Fibroblast of upper back skin (primary cell): ENCODE results near the gene RNF126.
A peak's percentile ranks its signal among the peaks of the same experiment; 100 is the strongest.

Experiments
- DNase-seq: peaks from one replicate; pipeline ENCODE4 v3.0.0-alpha.2; 2013

Gene RNF126

DNA sequence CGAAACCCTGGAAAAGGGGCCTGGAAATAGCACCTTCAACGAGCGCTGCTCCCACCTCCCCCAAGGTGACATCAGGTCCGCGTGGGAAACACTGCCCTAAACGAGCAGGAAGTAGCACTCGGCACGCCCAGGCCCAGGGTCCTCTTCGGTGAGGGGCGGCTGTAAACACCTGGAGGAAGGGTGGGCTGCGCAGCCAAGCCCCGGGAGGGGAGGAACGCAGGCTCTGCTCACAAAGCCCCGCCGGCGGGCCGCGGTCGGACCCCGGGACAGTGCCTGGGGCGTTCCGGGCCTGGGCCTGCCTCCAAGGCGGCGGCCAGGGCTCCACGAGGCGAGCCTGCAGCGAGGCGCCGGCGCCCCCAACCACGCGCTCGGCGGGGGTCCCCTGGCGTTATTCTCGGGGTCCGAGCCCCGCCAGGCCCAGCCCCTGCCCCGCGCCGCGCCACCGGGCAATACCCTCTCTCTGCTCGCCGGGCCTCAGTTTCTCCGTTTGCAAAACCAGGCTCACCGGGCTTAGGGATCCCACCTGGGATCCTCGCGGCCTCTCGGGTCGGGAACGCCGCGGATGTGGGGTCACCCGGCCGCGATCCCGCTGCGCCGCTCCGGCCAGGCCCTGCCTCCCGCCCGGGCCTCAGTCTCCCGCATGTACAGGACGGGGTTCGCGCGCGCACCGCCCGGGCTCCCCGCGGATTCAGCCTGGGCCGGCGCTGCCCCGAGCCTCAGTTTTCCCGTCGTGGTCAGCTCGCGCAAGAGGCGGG, 630 bp downstream of the RNF126 start:
- DNase-seq: peak; percentile 27

DNA sequence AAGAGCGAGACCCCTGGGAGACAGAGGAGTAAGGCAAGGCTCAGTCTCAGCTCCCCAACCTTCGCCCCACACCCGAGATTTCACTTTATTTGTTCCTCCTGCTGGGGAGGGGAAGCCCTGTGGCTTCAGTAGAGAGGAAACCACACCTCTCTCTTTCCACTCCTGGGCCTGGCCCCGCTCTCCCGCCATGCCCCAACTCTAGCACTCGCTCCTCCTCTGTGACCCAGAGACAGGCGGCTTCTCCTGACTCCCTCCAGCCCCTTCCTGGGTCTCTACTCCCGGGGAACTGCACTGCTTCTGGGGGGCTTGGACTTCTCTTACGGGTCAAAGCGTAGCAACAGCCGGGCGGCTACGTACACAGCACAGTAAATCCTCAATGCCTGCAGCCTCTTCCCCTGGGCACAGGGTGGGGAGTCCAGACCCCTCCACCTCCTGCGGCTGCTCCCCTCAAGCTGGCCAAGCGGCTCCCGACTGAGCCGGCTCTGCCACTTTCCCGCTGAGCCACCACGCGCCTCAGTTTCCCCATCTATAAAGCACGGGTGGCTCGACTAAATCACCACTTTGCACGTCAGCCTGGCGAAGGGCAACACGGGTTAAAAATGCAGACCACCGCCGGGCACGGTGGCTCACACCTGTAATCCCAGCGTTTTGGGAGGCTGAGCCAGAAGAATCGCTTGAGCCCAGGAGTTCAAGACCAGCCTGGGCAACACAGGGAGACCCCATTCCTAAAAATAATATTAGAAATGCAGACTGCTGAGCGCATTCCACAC, 1.4 kb downstream of the RNF126 start:
- no peak for DNase-seq

DNA sequence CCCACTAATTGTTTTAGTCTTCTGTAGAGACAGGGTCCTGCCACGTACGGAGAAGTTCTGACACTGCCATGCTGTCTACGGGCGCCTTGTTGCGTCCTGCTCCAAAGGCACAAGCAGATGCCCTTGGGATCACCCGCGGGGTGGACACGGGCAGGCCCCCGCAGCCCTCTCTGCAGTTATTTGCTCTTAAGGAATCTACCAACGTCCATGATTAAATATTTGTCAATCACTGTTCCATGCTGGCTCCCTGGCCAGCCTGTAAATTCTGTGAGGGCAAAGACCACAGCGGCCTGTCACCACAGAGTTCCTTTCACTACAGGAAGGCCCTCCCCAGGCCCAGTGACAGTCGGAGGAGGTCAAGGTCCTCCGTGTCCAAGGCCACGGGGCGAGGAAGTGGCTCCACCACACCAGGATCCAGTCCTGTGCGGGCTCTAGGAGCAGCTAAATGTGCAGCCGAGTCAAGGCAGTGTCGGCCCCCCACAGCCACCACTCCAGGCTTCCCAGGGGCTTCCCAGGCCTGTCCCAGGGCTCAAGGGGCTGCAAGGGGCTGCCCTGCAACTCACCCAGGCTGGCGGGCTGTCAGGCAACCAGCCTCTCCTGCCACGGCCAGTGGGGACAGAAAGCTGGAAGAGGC, 2.1 kb downstream of the RNF126 start:
- no peak for DNase-seq

DNA sequence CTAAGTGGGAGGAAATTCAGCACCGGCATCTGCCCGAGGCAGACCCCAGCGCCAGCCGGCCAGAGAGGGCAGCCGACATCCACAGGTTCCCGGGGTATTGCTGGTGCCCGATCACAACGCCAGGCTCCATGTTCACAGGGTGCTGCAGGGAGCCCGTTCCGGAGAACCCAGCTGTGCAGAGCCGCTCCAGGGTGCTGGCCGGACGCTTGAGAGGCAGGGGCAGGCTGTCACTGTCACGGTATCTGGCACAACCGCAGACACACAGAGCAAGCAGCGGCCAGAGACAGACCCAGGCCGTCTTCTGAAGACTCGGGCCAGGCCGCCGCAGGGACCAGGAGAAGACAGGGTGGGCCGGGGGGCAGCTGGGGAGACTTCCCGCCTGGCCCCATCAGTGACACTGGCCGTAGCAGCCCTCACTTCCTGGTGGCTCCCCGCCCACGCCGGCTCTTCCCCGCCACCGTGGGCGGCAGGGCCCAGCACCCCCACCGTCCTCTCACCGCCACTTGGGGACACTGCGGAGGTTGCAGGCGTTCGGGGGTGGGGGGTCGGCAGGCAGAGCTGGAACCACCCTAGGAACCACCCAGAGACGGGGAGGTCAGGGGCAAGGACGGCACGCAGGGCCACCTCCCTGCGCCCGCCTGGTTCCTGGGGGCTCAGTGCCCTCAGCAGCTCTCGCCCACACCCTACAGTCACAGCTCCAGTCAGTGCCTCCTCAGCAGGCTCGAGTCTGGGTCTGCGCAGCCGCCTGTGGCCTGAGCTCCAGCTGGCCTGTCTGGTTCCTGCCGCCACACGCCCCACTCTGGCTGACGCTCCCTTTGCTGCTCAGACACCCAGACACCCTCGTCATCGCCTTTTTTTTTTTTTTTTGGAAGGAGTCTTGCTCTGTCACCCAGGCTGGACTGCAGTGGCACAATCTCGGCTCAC, 3.8 kb downstream of the RNF126 start:
- DNase-seq: no peak

DNA sequence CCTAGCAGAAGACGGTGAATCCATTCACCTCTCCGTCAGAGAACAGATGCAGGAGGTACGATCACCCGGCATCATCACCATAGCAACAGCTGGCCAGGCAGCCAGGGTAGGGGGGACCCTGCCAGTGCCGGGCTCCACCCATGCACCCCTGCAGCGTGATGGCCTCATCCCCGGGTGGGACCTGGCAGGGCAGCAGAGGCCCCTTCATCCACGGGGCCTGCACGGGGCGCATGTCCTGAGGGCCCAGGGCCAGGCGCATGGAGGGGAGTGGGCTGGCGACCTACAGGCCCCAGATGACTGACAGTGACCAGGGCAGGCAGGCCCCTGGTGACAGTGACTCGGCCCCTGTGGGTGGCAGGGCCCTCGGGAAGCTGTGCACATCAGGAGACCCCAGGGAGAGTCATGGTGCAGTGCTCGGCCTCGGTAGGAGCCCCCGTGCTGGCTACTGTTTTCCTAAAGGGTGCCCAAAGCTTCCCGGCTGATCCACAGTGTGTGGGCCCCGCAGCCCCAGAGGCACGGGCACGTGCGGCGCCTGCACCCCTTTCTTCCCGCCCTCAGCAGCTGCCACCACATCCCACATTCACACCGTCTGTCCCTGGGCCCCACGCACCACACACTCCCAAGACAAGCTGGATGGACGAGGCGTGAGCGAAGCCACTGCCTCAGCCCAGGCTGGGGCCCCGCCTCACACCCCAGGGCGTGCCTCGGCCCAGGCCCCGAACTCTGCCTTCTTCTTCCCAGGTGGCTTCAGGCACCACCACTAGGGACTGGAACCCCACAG, 4.8 kb downstream of the RNF126 start:
- no peak for DNase-seq

DNA sequence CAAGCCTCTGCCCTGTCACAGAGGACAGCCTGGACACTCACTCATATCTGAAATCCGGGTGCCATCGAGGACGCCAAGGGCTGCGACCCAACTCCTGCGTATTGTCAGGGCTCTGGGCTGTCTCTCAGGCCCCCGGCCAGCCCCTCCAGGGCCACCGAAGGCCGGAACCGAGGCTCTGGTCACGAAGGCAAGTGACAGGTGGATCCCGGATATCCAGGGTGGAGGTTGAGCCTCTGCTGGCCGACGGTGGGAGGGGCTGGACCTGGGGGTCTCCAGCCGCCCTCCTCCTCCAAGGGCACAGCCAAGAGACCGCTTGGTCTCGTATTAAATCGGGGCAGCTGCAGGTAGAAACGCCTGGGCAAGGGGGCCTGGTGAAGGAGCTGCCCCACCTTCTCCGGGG, 5.4 kb downstream of the RNF126 start:
- DNase-seq: no peak

DNA sequence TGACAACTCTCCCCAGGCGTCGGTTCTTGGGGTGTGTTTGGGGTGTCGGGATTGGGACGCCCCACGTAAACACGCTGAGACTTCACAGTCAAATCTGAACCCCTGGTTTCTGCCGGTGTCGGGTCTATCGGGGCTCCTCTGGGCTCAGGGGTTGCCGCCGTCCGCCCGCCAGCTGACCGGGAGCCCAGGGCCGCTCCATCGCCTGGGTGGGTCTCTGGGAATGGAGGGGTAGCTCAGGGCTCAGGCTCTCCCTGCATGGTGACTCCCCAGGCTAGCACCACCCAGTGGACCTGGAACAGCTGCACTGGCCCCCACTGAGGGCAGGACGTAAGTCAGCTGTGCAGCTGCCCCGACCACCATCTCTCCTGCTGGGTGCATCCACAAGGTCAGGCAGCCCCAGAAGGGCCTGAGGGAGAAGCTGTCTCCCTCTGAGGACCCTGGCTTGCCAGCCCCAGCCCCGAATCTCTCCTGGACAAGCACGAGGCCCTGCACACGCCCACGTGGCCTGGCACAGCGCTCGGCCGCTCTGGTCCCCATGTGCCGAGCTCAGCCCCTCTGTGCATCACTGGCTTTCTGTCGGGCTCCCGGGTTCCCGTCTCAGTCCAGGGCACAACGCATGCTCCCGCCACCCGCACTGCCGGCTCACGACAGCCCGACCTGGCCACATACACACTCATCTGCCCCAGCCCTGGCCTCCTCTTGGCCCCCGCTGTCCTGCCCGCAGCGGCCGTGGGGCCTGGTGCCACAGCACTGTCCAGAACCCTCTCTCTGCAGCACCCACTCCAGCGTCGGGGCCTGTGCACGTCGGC, 6.1 kb downstream of the RNF126 start:
- no peak for DNase-seq

DNA sequence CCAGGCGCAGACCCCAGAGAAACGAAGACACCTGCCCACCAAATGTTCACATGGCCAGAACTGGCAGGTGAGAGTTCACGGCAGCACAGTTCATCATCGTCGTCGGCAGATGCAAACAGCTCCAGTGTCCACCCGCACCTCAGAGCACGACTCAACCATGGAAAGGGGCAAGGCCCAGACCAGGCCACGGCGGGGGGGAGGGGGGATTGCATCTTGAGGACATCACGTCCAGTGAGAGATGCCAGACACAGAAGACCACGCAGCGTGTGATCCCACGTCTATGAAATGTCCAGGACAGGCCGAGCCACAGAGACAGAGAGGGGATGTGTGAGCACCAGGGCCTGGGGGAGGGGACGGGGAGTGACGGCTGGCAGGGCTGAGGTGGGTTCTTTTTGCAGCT, 7.3 kb downstream of the RNF126 start:
- no peak for DNase-seq

DNA sequence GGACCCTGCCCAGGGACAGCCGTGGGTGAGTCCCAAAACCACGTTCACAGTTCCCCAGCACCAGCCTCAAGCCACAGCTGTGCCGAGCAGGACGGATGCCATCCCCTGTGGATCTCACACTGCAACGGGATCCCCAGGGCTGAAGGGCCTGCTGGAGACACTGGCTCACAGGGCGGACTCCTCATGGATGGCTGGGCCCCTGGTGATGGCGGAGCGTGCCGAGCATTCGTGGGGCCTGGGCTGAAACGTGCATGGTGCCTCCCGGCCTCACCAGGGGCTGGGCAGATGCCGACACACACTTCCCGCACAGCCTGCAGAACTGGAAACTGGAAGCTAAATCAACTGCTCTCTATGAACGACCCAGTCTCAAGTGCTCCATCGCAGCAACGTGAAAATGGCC, 9.6 kb downstream of the RNF126 start:
- no peak for DNase-seq

DNA sequence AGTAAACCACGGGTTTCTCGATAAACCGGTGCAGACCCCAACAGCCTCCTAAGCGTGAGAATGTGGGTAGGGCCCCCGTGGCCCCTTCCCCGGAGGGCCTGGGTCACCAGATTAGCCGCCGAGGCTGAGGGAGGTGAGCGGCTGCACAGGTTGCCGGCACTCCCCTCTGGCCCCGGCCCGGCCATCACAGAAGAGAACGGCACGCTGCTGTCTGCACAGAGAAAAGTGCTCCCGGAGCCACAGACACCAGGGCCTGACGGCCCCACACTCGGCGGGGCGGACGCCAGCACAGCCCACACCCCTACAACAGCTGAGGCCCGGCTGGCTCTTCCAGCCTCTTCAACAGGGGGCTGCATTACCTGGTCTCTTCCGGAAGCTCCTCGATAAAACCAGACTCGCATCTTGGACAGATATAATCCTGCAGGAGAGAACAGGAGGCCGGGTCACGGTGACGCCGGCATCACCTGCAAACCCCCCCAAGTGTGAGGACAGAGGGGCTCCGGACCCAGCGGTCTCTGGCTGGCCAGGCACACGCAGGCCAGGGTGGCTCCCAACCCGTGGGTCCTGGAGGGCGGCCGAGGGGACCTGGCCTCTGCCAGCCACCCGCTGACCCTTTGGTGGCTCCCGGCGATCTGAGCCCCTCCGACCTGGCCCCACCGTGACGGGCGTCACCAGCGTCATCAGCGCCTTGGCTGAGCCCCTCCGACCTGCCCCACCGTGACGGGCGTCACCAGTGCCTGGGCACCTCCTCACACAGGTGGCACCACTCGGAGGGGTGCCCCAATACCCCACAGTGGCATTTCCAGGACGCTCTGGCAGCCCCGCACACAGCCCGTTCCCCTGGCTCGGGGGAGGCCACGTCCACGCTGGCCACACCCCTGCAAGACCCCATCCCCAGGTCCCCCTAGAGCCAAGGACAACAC, 10.3 kb downstream of the RNF126 start:
- no peak for DNase-seq

DNA sequence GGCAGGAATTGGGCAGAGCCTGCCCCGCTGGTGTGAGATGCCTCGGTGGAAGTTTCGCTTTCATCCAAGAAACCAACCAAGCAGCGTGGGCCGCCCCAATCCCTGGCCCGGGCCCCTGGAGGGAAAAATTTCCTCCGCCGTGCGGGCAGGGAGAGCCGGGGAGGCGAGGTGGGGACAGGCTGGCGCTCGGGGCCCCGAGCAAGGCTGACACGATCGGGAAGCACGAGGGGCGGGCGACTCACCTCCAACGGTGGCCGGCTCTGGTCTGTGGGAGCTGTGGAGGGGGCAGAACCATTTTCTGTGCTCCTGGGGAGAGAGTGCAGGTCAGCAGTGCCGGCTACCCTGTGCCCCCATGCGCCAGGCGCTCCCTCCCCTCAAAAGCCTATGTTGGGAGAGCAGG, 11.0 kb downstream of the RNF126 start:
- no peak for DNase-seq

DNA sequence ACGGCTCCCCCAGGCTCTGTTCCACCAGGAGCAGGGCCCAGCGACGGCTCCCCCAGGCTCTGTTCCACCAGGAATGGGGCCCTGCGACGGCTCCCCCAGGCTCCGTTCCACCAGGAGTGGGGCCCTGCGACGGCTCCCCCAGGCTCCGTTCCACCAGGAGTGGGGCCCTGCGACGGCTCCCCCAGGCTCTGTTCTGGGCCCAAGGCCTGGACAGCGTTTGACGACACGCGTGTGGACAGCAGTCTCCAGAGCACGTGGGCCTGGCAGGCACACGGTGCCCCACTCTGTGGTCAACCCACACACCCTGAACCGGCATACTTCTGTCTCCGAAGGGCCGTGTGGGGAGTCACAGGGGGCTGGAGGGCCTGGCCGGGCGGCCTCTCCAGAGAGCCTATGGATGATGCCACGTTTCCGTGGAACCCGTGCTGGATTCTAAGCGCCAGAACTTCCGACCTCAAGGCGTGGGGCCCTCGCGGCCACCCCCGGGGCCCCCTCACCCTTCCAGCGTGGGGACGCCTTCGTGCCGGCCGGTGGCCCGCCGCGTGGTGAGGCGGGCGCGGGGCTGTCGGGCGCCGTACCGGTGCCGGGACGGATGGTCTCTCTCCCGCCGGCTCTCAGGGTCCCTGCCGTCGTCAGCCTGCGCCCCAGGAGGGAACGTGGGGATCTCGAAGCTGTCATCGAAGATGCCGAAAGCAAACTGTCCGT, 11.7 kb downstream of the RNF126 start:
- no peak for DNase-seq

DNA sequence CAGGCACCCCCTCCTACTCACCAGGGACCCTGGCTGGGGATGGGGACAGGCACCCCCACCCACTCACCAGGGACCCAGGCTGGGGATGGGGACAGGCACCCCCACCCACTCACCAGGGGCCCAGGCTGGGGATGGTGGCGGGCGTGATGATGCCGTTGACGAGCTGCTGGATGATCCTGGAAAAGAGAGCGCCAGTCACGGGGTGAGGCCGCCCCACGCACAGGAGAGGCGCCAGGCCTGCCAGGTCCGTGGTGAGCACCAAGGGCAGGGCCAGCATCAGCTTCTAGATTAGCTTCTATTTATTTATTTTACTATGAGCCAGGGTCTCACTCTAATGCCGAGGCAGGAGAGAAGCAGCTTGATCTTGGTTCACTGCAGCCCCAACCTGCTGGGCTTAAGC, 12.9 kb downstream of the RNF126 start:
- no peak for DNase-seq

DNA sequence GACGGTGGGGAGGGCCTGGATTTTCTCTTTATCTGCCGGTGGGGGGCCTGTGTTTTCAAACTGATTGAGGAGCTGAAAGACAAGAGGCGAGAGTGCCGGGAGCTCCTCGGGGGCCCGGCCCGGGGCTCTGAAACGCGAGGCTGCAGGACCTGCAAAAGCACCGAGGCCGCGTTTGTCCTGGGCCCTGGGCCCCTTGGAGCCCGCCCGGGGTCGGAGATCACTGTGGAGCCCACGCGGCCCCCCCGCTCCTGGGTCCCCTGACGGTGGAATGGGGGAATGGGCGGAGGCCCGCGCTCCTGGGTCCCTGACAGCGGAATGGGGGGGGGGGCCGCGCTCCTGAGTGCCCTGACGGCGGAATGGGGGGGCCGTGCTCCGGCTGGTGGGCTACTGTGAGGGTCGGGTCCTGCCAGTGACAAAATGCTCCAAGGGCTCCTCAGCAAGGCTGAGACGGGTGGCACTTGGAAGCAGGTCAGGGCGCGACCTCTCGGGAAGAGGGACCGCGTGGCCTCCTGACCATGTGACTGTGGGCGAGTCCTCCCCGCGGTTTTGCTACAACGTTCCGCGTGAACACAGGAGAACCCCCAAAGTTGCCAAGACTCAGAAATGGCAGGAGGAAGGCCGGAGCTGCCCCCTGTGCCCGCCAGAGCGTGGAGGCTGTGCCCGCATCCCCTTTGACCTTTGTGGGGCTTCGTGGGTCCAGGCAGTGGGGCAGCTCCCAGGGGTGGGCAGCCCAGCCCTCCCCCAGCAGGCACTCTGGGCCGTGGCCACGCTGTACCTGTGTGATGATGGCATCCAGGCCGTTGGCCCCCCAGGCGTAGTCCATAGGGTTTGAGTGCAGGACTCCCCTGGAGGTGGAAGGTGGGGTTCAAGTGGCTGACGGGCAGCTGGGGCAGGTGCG, 13.9 kb downstream of the RNF126 start:
- DNase-seq: no peak

DNA sequence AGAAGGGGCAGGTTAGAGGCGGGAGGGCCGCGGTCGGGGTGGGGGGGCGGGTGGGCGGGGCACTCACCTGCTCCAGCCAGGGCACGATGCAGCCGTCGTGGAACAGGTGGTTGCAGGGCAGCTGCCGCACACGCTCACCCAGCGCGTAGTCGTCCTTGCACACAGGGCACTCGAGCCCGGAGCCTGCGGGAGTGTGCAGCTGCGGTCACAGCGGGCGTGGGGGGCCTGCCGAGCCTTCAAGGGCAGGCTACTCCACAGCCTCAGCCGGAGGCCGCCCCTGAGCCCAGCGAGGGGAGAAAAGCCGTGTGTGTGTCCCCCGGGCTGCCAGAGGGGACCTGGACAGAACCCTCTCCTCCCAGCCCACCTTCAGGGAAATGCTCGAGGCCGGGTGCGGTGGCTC, 14.7 kb downstream of the RNF126 start:
- no peak for DNase-seq

DNA sequence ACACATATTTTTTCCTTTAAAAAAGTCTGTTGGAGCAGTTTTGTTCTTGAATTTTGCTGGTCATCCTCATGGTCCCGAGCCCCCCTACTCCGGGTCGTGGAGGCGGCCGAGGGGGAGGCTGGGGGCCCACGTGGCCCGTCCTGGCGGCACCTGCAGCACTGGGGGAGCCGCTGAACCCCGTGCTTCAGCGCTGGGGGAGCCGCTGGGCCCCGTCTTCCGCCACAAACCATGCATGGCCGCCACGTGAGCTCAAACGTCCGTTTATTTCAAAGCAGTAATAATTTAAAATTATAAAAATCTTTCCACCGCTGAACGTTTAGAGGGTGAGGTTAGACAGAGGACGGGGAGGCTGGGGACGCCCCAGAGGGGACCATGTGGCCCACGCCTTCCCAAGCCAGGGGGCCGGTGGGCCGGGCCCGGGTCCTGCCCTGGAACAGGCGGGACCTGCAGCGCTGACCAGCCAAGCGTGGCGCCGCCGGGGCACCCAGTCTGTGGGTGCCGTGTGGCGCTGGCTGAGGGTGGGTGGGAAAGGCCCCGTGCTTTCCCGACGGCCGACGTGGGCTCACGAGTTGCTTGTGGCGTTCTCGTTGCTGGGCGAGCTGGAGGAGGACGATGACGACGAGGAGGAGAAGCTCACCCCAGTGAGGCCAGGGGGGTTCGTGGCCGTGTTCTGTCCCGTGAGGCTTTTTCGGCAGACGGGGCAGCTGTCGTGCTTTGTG, 15.3 kb downstream of the RNF126 start:
- DNase-seq: no peak

DNA sequence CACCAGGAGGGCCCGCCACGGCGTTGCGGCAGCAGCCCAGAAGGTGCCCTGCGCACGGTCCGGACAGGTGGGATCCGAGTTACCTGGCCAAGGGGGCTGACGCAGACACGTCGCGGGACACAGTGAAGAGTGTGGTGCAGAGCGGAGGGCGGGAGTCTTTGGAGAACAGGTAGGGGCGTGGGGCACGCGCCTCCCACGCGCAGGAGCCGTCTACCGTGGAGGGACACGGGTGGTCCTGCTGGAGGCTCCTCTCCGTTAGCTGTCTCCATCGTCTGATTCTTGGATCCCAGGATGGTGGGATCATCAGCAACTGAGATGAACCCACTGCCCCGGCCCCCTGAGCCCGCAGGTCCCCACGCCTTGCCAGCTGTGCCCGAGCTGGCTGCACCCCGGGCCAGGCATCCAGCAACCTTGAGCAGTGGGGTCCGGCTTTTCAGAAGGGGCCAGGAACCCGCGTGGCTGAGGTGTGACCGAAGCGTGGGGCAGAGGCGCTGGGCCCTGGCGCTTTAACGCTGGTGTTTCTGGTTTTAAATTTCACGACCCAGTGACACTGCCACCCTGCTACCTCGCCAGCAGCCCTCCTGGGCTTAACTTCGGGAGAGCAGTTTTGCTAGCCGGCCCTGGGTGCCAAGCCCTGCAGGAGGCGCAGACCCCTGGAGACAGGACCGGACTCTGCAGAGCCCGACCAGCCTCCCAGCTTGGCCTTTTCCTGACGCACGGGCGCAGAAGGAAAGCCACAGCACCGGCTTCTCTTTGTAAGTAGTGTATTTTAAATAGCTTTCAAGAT, 16.0 kb downstream of the RNF126 start:
- no peak for DNase-seq
